HG03565 (cell line): Measurements from ENCODE around the gene S100A11.
"Not testable (repeated sequence)": the region's sequence is repeated elsewhere in the genome, so short reads cannot be mapped to it uniquely, and the experiment has no call there.

Experiments
- ATAC-seq: cut with Tn5 transposase; IDR thresholded peaks from one replicate; pipeline ENCODE4 v1.9.1; 2021; ENCODE audit warnings: mild to moderate bottlenecking, moderate library complexity; ENCODE audit not compliant: unreplicated experiment

The S100A11 gene

DNA sequence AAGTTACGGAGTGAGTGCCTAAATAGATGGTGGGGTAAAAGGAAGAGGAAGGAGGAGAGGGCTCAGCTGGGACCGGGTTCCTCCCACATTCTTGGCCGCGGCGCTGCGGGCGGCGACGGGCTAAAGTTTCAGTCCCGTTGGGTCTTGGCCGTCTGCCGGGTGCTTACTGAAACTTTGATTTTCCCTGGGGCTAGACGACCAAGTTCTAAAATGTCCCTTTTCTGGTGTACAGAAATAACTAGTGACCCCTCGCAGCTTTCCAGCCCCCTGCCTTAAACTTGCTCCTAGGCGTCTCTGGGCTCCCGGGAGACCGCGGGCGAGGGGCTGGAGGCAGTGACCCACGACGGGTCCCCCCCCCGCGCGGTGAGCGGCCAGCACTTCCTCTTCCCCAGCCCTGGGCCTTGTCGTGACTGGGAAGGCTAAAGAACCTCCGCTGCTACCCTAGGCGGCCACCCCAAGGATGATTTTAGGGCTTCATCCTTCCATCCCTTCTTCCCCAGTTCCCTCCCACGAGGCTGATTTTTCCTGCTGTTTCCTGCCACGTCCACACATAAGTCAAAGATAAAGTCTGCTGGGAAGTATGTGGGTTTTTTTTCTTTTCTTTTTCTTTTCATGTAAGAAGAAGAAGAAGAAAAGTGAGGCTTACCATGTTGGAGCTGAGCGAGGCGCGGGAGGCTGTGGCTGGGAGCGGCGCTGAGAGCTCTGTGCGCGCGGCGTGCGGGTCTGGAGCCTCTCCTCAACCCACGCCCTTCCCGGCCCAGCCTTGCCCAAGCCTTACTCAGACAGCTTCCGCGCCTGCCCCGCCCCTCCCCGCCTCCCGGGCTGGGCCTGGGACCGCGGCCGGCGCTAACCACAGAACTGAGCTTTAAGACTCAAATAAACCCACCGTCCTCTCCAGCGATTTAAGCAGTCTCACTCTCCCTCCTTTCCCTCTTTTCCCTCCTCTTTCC, at the start of gene S100A11:
TSS of gene S100A11 (minus strand) at position 738 of the 950 bp plus-strand sequence. CDS start at position 649, 89 bp downstream.
- ATAC-seq: no peak

DNA sequence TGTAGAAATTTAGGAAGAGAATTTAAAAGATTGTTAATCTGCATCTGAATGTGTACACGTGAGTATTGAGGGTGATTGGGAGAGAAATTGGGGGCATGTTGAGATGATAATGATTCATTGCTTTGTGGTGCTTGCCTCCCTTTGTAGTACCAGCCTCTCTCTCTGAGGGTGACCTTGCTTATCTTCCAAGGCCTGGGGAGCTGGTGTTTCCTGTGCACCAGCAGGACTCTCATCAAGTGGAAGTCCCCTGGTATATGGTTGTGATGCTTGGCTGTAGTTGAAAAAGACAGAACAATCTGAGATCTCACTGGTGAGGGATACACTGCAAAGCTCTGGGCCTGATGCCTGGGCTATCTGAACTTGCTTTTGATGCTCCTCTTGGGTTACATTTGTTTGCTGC, 48.0 kb upstream of the S100A11 start:
- no peak for ATAC-seq

DNA sequence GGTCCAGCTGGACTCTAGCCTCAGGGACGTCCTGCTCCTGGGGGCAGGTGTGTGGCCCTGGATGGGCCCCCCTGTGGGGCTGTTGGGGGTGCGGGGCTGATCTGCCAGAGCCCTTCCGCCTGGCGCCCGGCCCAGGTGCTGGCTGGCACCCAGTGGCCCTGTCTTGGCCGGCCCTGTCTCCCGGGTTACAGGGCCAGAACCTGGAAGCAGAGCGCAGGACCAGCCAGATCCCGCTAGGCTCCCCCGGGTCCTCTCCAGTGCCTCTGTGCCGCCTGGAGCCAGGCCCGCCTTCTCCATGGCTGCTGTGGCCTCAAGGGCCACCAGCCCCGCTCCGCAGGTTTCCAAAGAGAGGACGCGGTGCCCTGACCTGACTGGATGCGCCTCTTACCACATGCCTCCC, 44.2 kb upstream of the S100A11 start:
- ATAC-seq: not testable (repeated sequence)

DNA sequence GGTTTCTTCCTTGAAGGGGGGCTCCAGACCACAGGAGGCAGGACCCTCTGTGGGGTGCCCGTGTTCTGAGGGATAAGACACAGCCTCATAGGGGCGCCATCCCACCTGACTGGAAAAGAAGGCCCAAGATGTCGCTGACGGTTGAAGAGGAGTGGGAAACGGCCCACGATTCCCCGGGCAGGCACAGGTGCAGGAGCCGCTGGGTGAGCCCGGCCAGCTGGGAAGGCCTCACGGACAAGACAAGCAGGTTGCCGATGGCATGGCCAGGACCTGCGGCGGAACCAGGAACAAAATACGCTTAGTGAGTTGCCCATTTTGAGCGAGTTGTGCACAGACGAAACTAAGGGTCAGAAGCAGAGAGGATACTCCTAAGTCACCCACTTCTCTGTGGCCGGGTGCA, 43.7 kb upstream of the S100A11 start:
- not testable (repeated sequence) for ATAC-seq

DNA sequence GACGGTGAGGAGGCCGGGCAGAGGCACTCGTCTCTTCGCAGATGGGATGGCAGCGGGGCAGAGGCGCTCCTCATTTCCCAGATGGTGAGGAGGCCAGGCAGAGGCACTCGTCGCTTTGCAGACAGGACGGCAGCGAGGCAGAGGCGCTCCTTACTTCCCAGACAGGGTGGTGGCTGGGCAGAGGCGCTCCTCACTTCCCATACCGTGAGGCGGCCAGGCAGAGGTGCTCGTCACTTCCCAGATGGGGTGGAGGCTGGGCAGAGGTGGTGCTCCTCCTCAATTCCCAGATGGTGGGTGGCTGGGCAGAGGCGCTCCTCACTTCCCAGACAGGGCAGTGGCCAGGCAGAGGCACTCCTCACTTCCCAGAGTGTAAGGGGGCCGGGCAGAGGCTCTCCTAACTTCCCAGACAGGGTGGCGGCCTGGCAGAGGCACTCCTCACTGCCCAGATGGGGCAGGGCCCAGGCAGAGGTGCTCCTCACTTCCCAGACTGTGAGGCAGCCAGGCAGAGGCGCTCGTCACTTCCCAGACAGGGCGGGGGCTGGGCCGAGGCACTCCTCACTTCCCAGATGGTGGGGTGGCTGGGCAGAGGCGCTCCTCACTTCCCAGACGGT, 42.1 kb upstream of the S100A11 start:
- ATAC-seq: no peak

DNA sequence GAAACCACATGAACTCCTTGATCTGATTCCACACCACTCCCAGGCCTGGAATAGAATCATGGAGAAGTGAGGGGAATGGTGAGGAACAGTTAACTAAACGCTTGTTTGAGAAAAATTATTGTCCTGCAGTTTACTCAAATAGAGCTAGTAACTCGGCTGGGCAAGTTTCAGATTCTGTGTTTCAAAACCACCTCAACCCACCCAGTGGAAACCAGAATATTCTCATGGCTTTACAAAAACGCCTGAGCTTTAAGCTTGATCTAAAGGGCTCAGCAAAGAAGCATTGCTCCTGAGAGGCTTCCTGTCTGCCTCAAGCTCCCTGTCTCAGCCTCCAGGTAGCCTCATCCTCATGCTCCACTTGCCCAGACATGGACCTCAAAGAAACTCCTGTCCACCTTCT, 35.5 kb upstream of the S100A11 start:
- no peak for ATAC-seq

DNA sequence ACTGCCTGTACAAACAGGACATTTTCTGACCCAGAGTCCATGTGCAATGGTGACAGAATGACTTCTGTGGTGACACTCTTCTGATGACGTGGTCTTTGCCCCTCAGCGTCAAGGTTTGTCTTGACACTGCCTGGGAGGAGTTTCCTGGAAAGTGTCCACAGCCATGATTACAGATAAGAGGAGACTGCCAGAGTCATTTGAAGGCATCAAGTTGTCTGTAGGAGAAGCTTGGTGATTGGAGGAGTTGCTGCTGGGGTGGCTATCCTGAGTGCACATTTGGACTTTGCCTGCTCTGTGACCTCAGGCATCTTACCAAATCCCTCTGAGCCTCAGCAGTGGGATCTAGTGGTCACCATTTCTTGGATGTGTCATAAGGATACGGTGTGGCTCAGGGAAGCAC, 34.3 kb upstream of the S100A11 start:
- ATAC-seq: no peak

DNA sequence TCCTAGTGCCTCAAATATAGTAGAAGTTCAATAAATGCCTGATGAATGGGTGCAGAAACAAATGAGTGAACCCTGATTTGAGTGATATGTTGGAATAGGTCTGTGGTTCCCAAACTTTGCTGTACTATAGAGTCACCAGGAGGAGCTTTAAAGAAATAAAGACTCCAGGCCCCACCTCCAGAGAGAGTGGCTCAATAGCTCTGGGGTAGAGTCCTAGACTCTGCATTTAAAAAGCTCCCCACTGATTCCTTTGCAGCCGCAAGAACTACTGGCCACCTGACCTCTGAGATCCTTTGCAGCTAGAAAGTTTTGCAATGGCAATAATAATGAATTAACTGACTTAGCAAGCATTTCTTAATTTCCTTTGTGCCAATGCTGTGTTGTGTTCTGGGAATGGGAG, 31.1 kb upstream of the S100A11 start:
- ATAC-seq: no peak

DNA sequence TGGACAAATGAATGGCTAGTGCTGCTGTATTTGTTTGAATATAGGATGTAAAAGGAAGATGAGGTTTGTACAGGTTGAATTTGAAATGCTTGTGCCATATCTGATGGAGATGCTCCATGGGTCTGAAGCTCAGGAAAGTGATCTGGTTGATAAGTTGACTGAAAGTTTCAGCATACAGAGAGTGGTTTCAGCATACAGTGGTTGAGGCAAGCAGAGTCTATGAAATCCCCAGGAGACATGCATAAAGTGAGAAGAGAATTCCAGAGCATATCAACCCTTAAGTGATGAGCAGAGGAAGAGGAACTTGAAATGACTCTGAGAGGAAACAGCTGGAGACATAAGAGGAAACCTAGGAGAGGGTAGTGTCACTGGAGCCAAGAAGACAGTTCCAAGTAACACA, 30.3 kb upstream of the S100A11 start:
- no peak for ATAC-seq

DNA sequence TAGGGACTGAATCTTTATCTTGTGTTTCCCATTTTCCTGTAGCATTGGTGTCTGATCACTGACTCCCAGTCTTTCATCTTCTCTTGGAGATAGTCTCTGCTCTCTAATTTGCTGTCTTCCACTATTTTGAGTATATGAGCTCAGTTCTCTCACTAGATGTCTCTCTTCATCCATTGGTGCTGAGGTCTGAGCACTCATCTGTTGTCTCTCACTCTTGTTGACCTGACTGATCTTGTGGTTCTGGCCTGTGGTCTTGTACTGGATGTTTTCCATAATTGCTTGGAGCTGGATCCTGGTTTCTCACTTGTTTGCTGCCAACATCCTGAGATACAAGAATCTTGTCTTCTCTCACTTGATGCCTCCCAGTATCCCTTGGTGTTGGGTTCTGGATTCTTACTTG, 25.1 kb upstream of the S100A11 start:
- no peak for ATAC-seq

DNA sequence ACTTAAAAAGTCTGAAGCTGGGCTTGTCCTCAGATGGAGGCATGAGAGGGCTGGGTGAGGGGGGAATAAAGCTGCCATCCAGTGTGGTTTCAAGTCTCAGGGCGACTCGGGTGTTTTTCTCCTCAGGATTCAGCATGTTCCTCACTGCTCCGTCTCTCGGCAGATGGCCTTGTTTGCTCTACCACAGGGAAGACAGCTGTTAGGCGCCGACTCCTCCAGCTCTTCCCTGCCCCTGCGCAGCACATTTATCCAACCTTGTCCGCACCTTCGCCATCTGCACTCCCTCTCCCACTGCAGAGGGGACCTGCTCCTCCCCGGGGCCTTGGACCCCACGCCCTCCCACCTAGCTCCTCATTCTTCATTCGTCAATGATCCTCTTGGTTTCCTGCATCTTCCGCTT, 16.6 kb upstream of the S100A11 start:
- ATAC-seq: no peak

DNA sequence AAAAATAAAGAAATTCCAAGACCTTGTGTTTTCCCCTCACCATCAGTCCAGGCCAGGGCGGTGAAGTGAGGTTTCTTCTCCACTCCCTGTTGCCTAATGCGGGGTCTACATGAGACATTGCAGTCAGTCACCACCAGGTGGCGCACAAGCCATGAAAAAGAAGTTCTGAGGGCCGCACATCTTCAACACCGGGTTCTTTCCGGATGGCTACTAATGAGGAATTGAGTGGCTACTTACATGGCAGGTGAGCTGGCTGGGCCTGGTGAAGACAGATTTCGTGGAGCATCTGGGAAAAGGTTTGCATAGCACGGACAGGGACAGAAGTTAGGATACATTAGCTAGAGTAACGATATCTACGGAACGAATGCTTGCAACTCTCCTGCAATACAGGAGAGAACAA, 15.8 kb upstream of the S100A11 start:
- no peak for ATAC-seq

DNA sequence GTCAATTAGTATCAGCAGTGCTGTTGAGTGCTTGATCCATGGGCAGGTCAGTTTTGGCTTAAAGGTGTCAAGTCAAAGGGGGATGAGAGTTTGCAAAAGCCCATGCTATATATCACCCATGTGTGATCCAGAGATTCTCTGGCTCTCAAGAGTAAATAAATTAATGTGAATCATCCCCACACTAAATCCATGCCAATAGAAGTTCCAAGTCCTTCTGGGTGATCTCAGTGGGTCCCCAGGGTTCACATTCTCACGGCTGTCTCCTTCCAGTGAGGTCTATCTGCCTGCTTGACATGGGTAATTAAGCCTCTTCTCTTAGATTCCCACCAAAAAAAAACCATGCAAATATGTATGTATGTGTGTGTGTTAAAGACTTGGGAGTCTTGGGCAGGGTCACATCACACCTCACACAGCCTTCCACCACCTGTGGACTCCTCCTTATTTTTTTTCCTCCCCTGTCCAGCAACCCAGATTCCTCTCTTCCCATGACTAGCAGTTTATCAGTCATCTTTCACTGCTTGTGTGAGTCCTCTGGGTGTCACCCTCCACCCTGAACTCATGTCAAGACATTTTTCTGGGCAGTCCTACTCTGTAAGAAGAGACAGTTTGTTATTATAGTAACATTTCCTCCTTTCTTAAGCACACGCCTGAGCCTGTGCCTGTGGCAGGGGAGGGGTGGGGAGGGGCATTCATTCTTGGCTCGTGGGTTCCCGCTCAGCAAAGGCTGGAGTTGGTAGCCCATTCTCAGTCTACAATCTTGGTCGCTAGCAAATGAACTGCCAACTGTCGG, 14.3 kb upstream of the S100A11 start:
- ATAC-seq: no peak

DNA sequence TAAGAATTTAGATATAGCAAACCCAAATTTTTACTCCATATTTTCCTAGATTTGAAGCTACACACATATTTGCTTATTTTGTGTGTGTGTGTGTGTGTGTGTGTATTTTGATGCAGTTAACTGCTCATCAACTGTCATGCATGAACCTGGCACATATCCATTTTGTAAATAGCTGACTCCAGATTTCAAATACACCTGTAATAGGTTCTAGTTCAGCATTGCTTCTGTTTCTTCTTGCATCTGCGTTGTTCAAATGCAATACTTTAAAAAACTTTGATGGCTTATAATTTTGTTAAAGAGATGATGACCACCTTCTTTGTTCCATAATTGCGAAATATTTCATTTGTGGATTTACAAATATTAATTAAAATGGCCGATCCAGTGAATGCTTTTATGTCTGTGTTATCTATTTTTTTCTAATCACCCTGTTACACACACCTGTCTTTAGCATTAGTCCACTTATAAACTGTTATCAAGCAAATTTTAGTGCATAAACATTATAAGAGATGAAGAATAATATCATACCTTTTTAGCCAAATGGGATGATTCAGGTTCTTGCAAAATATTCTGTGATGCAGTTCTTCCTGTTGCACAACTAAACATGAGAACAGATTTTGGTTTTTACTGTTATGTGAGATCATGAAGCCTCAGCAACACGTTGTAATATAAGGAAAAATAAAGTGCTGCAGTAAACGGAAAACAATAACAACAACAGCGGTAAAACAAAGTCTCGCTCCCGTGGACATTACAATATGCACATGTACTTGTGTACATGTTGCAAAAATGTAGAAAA, 12.7 kb upstream of the S100A11 start:
- ATAC-seq: no peak

DNA sequence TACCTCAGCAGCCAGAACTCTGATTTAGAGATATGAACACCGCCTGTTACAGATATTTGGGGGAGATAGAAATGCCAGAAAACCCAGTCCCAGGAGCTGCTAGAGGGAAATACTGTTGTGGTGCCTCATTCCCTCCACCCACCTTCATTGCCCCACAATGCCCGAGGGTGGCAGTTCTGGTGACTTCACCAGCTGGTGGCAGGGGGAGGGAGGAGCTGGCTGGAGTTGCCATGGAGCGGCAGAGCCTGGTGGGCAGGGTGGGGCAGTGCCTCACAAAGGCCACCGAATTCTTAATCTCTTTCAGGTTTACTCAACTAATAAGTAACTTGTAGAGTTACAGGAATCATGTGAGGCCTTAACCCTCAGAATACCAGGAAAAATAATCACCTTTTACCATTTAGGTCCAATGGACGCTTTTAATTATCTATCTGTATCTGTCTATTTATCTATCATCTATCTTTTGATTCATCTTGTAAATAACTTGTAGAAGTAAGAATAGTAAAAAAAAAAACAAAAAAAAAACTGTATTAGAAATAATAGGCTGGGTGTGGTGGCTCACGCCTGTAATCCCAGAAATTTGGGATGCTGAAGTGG, 11.7 kb upstream of the S100A11 start:
- ATAC-seq: no peak

DNA sequence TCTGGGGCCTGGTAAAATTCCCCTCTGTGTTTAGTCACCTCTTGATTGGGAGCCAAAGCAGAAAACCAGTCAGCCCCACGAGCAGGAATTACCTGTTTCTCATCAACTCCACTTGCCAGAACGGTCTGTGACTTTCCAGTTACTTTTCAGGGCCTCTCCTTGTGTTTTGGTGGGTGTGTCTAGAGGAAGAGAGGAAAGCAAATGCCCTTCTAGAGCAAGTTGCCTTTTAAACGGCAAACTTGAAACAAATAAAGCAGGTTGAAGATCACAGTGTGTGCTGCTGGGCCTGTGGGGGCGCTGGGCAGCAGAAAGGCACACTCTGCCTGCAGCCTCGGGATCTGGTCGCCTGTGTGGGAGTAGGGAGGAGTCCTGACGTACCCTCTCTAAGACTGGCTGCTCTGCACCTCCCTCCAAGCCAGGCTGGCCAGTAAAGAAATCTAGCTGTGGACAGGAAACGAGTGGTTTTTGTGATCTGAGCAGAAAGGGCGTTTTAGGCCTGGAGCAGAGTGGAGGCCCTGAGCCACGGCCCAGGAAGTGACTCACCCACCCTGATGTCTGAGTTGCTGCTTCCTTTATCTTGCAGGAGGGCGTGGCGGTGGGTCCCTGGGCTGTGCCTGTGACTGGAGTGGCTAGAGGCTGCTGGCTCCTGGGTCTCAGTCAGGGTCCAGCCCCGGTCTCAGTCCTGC, 11.1 kb upstream of the S100A11 start:
- ATAC-seq: peak; percentile 94

DNA sequence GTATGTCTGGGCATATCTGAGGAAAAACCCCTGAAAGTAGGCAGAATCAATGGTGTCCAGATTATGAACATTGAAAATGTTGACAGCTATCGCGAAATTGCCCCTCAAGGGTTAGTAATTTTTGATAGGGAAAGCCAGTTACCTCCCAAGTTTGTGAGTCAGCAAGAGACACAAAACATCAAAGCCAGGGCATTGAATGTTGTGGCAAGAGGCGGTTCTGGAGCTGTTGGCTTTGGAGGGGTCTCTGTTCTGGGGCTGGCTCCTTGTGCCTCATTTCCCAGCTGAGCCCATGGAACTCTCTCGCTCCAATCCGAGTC, 10.6 kb upstream of the S100A11 start:
- ATAC-seq: no peak

DNA sequence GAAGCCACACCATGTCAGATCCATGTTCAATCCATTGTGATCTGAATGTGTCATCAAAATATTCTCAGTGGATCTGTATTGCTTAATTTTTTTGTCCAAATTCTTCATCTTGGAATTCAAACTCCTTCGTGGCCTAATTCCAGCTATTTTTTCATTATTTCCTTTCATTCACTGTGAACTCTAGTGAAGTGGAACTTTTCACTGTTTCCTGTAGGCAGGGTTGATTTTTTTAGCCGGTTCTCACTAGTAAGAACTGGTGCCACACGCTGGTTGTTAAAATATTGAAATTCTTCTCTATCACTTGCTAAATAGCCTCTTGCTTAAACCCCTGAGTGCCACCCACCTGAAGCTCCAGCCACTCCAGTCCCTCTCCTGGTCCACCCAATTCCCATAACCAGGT, 7.6 kb upstream of the S100A11 start:
- no peak for ATAC-seq

DNA sequence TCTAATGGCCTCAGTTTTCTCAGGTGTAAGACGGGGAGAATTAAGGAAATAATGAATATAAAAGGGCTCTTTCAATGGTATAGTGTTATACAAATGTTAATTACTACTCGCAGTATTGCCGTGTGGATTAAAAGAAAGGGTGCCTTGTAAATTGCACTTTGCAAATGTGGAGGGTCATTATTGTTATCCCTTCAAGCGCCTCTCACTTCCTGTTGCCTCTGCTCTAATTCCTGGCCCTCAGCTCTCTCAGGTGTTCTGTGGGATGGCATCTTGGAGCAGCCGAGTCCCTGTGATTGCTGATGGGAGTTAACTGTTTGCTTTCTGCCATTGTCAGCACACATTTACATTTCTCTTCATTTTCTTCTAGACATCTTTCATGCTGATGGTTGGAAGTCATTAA, 7.1 kb upstream of the S100A11 start:
- ATAC-seq: no peak

DNA sequence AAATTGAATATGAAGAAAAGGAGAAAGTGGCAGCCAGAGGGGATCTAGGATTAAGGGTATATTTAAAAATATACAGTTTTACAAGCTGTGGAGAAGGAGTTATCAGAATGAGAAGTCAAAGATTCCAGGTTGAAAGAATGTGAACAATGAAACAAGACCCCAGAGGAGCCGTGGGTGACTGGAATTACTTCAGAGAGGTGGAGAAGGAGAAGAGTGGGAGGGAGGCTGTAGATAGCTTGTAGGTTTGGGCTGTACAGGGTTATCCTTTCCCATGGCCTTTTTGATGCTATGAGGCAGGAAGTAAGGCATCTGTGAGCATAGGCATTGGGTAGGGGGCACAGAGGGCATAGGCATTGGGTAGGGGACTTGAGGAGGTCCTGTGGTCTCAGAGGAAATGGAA, 5.2 kb upstream of the S100A11 start:
- ATAC-seq: no peak
